Uterus (tissue), 2 donors: Measurements from ENCODE around the gene IL22RA1.

ENCODE experiments used
- POLR2A ChIP-seq, 2 donors: fragments of 450-650 bp; IDR thresholded peaks; one replicate each; pipeline ENCODE4 v1.6.1; 2016; ENCODE audit warnings: antibody characterized with exemption in 2 of 2, mild to moderate bottlenecking in 1 of 2, moderate library complexity in 1 of 2
- TF ChIP-seq, protein P1 (sequence below), 4 experiments: fragments of 200-600 bp in 2 of 4; fragments of 450-650 bp in 2 of 4; sonication (generic) in 2 of 4; IDR thresholded peaks; one replicate each; pipeline ENCODE4 v1.5.1; 2016 to 2019; ENCODE audit warnings: antibody characterized with exemption in 4 of 4, mild to moderate bottlenecking in 2 of 4, moderate library complexity in 1 of 4

DNA sequence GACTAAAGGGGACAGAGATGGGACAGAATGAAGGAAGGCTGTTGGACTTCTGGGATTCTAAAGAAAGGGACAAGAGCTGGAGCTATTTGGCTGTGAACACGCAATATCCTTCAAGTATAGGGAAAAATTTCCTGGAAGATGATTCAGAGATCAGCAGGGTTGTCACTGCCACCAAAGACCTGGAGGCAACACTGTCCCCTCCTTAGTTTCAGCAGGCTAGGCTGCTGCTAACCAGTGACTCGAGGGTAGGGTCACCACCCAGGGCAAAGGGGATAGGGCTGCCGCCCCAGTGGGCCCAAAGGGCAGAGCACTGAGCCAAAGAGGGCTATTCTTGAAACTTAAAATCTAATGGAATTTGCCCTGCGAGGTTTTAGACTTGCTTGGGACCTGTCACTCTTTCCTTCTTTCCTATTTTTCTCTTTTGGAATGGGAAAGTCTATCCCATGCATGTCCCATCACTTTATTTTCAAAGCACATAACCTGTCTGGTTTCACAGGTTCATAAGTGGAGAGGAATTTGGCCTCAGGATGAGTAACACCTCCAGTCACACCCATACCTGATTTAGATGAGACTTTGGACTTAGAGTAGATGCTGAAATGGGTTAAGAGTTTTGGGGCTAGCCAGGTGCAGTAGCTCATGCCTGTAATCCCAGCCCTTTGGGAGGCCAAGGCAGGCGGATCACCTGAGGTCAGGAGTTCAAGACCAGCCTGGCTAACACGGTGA, 32.3 kb upstream of the IL22RA1 start:
- TF ChIP-seq, protein P1, sequence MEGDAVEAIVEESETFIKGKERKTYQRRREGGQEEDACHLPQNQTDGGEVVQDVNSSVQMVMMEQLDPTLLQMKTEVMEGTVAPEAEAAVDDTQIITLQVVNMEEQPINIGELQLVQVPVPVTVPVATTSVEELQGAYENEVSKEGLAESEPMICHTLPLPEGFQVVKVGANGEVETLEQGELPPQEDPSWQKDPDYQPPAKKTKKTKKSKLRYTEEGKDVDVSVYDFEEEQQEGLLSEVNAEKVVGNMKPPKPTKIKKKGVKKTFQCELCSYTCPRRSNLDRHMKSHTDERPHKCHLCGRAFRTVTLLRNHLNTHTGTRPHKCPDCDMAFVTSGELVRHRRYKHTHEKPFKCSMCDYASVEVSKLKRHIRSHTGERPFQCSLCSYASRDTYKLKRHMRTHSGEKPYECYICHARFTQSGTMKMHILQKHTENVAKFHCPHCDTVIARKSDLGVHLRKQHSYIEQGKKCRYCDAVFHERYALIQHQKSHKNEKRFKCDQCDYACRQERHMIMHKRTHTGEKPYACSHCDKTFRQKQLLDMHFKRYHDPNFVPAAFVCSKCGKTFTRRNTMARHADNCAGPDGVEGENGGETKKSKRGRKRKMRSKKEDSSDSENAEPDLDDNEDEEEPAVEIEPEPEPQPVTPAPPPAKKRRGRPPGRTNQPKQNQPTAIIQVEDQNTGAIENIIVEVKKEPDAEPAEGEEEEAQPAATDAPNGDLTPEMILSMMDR (IDR thresholded peaks at IDR 0.05): no peak
- TF ChIP-seq POLR2A (IDR thresholded peaks at IDR 0.05): no peak
